Measurements from ENCODE around the gene ECHDC3. TPM values are rescaled to one million over a fixed set of nuclear protein-coding genes. Genes with fewer than 3 reads are reported as not detected.

The ECHDC3 gene
- total and polyA plus RNA-seq, 2 of the 8 experiments (the other 6 are each of a cell fraction or from before 2014, with no cell fraction given) = 15.6 to 19.9 TPM

DNA sequence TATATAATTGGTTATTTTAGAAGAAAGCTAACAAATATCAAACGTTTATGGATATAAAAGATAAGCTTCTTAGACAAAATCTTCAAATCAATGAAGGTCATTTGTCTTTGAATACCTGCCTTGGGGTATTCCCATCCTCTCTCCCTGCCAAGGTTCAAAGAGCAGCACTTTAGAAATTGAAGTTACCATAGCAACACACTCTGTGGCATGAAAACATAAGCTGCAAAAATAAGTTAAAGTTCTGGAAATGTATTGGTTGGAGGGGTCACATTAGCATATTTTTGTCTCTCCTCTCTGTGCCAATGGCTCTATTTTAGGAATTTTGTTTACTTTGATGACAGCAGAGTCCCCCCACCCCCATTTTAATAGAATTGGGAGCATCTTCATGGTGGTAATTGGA is 12.0 kb downstream of the ECHDC3 start:
- WGBS, 2 experiments (ENCODE audit: extremely low coverage in 1 of 2, insufficient coverage in 1 of 2, insufficient read length in 1 of 2, insufficient replicate concordance in 2 of 2, low coverage in 1 of 2, low lambda C conversion rate in 2 of 2, missing lambda C conversion rate in 1 of 2) = 0% methylated on average over 1 of the region's 1 CpG; no CpG with 5 or more reads in 1 of the 2 experiments
- no peak overlapping the region for H2BK5ac ChIP-seq (ENCODE audit: low read depth, low read length)
- H3K9ac ChIP-seq (replicated peaks in 1 of 4; ENCODE audit: extremely low read depth in 1 of 4, low read depth in 3 of 4, low read length in 3 of 4) = no peak overlapping the region
- H2BK15ac ChIP-seq (ENCODE audit: low read length) = no peak overlapping the region
- no peaks in the 10 kb centered on the region for H3K79me1 ChIP-seq (ENCODE audit: low read depth, low read length)
- H3K56ac ChIP-seq (replicated peaks; ENCODE audit: insufficient read length, low read depth, low read length) = no peak overlapping the region
- H3K27ac ChIP-seq (ENCODE audit: low read depth, low read length) = no peak overlapping the region
- POLR2A ChIA-PET (ENCODE audit: partially characterized antibody) = no interaction called here
- no peak overlapping the region for H3K14ac ChIP-seq (ENCODE audit: insufficient read length)
- H2BK120ac ChIP-seq (replicated peaks; ENCODE audit: low read depth, low read length) = no peak overlapping the region
- no peak overlapping the region for H3K4me2 ChIP-seq (ENCODE audit: insufficient read depth in 1 of 2, low read depth in 2 of 2, low read length in 2 of 2)
- H3K4ac ChIP-seq (replicated peaks; ENCODE audit: insufficient read length, low read depth, low read length) = no peak overlapping the region
- H4K8ac ChIP-seq (ENCODE audit: extremely low read depth, insufficient read depth, low read length) = no peak overlapping the region
- H2BK20ac ChIP-seq (ENCODE audit: low read length) = no peak overlapping the region
- H3K27me3 ChIP-seq (replicated peaks in 1 of 4; ENCODE audit: control insufficient read depth in 3 of 4, extremely low read depth in 1 of 4, insufficient read depth in 3 of 4, low read length in 3 of 4) = no peaks in the 10 kb centered on the region
- no peak overlapping the region for H4K5ac ChIP-seq (ENCODE audit: insufficient read length, low read depth, low read length)
- H4K91ac ChIP-seq (replicated peaks; ENCODE audit: insufficient read length, low read length) = no peak overlapping the region
- H4K20me1 ChIP-seq (replicated peaks in 1 of 2; ENCODE audit: control insufficient read depth in 1 of 2, insufficient read depth in 2 of 2, low read length in 2 of 2) = no peaks in the 10 kb centered on the region
- CTCF ChIA-PET (ENCODE audit: partially characterized antibody) = interaction anchor here (1.2 to 9.2 kb wide), 4 partner anchors 11 to 329 kb away, joined by 4 to 80 read pairs (median 4); no protein-coding TSS in a partner anchor
- FAIRE-seq (no peak), DNase-seq (ENCODE audit: low read depth in 1 of 2, low spot score in 2 of 2) (no peak)
- H3K4me3 ChIP-seq (ENCODE audit: extremely low read depth in 1 of 4, insufficient read depth in 2 of 4, low read depth in 3 of 4, low read length in 4 of 4) = no peak overlapping the region
- H2BK12ac ChIP-seq (ENCODE audit: low read depth, low read length) = no peak overlapping the region
- peaks cover 0 to 6% (median 0%) of the 10 kb centered on the region in 4 experiments; a peak in 2 of 8 replicates for H3K36me3 ChIP-seq (ENCODE audit: control insufficient read depth in 2 of 4, insufficient read depth in 4 of 4, low read length in 3 of 4)
- H3K79me2 ChIP-seq (ENCODE audit: control insufficient read depth in 1 of 2, insufficient read depth in 2 of 2, low read length in 2 of 2) = no peaks in the 10 kb centered on the region
- H3K18ac ChIP-seq (ENCODE audit: extremely low read depth, low read length) = no peak overlapping the region
- H2AFZ ChIP-seq (ENCODE audit: low read length) = no peak overlapping the region
- no peaks in the 10 kb centered on the region for H3K9me3 ChIP-seq (ENCODE audit: insufficient read depth in 2 of 2, low read depth in 1 of 2, low read length in 1 of 2)
- no peaks in the 10 kb centered on the region for H3K23me2 ChIP-seq (ENCODE audit: low read depth, low read length)
- H3K23ac ChIP-seq (ENCODE audit: insufficient read length) = no peak overlapping the region
- no peaks in the 10 kb centered on the region for H3K4me1 ChIP-seq (replicated peaks in 1 of 4; ENCODE audit: control insufficient read depth in 3 of 4, insufficient read depth in 4 of 4, low read length in 3 of 4)
- no peak overlapping the region for H2AK5ac ChIP-seq (ENCODE audit: low read depth, low read length)
- TF ChIP-seq TAF7 (optimal IDR thresholded peaks at IDR 0.05; ENCODE audit: borderline replicate concordance, low read depth, low read length) (no peak), SIN3A (conservative IDR thresholded peaks at IDR 0.05 in 1 of 2, IDR thresholded peaks at IDR 0.05 in 1 of 2; ENCODE audit: low read depth in 1 of 2, low read length in 2 of 2) (no peak), EP300 (IDR thresholded peaks at IDR 0.05; ENCODE audit: borderline replicate concordance in 1 of 2, low read depth in 2 of 2, low read length in 2 of 2) (no peak), JUN (IDR thresholded peaks at IDR 0.05; ENCODE audit: low read depth, low read length) (no peak)

Measured in H1 (cell line).